Measurements from ENCODE around the gene TRPV3.
"Not testable (repeated sequence)": the region's sequence is repeated elsewhere in the genome, so short reads cannot be mapped to it uniquely, and the experiment has no call there.

Gene TRPV3

DNA sequence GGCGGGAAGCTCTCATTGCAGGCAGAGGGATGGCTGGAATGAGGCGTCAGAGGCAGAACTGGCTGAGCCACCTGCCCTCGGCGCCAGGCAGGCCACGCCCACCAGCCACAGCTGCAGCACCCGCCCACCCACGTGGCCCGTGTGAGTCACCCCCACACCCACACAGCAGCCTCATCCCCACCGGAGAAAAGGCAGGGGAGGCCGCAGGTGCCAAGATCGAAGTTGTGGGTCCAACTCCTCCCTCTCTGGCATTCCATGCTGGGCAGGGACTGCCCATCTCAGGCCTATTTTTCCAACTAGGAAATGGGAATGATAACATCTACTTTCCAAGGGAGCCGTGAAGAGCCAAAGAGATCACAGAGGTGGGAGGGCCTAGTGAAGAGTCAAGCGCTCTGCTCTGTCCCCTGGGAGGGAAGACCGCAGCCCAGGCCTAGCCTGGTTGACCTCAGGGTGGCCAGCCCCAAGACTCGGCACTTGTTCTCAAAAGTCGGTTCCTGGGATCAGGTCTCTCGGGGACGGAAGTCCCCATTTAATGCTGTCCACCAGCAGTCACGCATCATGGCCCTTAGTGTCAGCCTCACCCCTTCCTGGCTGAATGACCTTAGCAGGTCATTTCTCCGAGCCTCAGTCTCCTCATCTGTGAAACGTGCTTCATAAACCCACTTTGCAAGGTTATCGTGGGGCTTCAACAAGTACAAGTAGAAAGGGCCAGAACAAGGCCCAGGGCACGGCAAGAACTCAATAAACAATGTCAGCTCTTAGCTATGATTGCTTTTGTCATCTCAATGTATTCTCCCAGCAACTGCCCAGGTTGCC is at the start of gene TRPV3:
Gene TRPV3 (minus strand): TSS at position 45 of the 816 bp plus-strand sequence. CDS start 2,962 bp downstream, outside the sequence.
- DNase-seq, result peak; percentile 58 to 74

DNA sequence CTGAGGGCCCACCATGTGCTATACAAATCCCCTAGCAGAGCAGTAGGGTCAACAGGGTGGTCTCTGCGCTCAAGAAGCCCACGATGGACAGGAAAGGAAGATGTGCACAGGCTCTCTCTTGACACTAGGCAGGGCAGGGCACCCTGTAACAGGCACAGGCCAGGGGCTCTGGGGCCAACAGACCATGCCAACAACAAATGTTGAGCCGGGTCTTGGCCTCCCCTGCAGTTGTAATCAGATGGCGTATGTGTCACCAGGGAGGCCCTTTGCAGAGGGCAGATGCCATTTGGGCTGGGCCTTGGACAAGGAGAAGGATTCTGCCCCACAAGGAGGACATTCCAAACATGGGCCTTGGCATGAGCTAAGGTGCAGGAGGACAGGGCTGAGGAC is 46.3 kb upstream of the TRPV3 start:
- no peak for DNase-seq

GRCh38 chr17:3603119-3603869 is 45.7 kb upstream of the TRPV3 start:
- DNase-seq, result no peak

DNA sequence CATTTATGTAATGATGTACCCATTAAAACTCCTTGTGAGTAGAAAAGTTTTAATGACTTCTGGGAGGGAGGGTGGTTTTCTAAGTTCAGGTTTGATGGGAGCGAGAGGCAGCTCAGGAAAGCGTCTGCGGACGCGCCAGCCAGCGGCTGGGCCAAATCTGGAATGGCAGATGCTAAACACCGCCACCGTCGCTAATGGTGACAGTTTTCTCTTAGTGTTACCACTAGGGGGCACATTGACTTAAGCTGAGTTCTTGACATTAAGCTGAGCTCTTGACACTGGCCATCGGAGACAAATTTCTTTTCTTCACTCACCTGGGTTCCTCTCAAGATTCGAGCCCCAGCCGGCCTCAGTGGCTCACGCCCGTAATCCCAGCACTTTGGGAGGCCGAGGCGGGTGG is 44.9 kb upstream of the TRPV3 start:
- DNase-seq, result peak in 1 of 2 experiments; percentile 6

GRCh38 chr17:3600529-3601205 is 43.1 kb upstream of the TRPV3 start:
- DNase-seq, result no peak

DNA sequence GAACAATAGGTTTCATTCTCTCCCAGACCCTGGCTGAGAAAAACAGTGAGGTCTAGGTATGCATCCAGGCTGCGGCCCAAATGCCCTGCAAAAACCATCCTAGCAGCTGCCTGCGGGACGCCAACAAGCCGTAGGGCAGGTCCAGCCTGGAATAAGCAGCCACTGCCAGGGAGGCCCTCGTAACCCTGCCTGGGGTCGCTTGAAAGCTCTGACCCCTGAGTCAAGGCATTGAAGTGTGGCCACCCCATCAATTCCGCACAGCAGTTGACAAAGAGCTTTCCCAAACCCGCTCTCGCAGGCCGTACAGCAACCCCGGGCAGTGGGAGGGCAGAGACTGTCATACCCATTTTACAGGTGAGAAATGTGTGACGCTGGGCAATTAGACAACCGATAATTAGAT is 40.5 kb upstream of the TRPV3 start:
- no peak for DNase-seq

- DNase-seq, result no peak
Observed at GRCh38 chr17:3596804-3597464, 39.3 kb upstream of the TRPV3 start.

GRCh38 chr17:3594976-3595375 is 37.4 kb upstream of the TRPV3 start:
- DNase-seq, result no peak

DNA sequence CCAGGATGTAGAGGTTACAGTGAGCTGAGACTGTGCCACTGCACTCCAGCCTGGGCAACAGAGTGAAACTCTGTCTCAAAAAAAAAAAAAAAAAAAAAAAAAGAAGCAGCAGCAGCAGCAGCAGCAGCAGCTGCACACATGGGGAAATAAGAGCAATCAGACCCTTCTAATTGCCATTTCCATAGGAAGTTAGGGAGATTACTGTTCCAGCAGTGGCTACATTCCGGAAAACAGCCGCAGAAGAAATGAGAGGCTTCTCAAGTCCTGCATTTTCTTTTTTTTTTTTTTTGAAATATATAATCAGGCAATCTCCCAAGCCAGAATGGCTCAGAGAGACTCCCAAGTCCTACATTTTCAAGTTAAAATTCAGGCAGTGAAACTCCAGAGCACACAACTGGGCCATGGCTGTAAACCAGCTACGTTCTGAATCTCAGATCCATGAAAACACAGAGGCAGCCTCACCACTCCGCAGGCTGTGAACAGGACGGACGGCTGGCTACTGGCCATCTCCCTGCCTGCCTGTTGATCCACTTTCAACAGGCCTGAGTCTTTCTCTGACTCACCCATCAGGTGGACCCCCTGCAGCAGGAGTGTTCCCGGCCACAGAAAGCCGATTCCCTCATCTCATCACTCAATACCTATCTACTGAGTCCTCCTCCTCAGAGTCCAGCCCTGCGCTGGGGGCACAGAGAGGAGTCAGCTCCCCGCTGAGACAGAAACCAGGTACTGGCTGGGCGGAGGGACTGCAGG is 36.6 kb upstream of the TRPV3 start:
- DNase-seq, result no peak

DNA sequence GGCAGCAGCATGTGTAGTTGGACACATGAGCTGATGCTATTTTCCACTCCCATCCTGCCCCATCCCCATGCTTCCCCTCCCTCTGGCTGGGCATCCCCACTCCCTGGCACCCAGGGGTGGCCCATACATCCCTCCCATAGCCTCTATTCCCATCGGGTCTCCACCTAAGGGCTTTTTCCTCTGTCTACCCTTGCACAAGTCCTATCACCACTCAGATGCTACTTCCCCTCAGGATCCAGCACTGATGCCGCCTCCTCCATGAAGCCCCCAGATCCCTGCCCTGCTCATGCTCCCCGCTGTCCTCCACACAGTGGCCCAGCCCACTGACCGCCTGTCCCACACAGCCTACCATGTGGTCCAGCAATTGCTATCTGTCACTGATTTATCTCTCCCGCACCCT is 35.8 kb upstream of the TRPV3 start:
- no peak for DNase-seq

GRCh38 chr17:3592216-3592860 is 34.7 kb upstream of the TRPV3 start:
- DNase-seq, result no peak

DNA sequence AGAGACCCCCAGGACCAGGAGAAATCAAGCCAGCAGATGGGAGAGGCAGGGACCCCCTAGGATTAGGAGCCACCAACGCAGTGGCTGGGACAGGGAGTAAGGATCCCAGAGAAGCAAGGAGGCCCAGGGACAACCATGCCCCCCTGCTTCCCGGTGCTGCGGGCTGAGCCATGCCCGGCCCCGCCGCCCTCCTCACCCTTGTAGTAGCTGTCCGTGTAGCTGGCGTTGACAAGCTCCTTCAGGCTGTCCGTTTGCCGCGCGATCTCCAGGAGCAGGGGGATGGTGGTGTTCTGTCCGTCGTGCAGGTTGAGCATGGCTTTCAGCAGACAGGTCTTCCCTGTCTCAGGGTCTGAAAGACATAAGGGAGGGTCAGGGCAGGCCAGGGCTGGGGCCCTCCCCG is 33.2 kb upstream of the TRPV3 start:
- DNase-seq, result no peak

DNA sequence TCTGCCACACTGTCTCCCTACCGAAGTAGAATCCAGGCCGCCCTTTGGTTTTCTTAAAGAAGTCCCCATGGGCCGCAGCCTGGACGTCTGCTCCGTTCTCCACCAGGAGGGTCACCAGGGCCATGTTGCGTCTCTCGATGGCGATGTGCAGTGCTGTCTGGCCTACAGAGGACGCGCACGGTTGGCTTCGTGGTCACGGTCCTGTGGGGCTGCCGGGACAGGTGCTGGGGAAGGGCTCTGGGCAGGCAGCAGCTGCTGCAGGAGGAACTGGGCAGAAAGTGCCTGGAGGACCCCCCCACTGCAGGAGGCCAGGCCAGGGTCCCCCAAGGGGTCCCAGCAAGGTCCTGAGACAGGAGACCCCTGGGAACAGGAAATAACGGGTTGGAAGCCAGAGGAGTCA is 32.6 kb upstream of the TRPV3 start:
- no peak for DNase-seq

GRCh38 chr17:3589784-3590183 is 32.2 kb upstream of the TRPV3 start:
- DNase-seq, result no peak

DNA sequence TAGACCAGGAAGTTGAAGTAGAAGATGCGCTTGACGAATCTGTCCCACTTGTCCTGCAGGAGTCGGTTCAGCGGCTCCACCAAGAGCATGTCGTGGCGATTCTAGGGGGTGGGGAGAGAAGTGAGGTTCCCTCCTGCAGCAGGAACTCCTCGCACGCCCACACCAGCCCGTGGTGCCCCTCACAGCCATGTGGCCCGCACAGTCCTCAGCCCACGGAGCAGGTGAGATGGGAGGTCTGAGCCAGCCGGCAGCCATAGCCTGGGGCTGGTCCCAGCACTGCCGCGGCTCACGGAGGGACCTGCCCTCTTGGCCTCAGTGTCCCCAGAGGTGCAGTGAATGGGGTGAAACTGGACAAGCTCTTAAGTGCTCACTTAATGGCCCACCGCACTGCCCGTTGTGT is 28.2 kb upstream of the TRPV3 start:
- DNase-seq, result no peak

DNA sequence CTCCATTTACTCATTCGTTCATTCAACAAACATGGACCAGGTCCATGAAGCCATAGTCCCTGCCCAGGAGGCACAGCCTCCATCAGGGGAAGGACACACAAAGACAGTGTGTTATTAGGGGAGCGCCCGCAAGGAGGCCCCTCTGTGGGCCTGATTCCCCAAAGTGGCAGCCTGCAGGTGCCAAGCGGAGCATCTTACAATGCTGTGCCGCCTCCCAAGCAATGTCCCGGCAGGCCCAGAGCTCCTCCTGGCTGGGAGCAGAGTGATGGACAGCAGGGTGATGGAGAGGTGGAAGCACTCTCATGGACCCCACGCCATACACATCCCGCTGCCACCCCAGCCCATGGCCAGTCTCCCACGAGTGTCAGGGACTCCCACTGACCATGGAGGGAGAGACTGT is 25.8 kb upstream of the TRPV3 start:
- no peak for DNase-seq

GRCh38 chr17:3582915-3583314 is 25.3 kb upstream of the TRPV3 start:
- DNase-seq, result no peak

DNA sequence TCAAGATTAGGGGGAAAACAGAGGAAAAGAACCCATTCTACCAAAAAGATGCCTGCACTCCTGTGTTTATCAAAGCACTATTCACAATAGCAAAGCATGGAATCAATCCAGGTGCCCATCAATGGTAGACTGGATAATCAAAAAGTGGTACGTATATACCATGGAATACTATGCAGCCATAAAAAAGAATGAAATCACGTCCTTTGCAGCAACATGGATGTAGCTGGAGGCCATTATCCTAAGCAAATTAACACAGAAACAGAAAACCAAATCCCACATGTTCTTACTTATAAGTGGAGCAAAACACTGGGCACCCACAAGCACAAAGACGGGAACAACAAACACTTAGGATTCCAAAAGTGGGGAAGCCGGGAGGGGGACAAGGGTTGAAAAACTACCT is 21.1 kb upstream of the TRPV3 start:
- not testable (repeated sequence) for DNase-seq

GRCh38 chr17:3576970-3577369 is 19.4 kb upstream of the TRPV3 start:
- DNase-seq, result no peak

DNA sequence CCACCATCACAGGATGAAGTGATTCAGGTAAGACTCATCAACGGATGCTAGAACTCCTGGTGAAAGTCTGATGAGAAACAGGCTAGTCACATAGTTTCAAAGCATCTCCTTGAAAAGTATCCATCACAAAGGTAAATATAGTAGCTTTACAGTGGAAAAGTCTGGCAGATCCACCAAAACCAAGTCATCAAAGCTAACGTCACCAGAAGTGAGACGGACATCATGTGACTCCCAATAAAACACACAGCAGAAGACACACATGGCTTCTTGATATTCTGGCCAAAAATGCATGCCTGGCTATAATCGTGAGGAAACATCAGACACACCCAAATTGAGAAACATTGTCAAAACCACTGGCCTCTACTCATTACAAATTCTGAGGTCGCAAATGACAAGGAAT is 17.9 kb upstream of the TRPV3 start:
- DNase-seq, result no peak

- DNase-seq, result no peak
Observed at GRCh38 chr17:3574231-3574630, 16.6 kb upstream of the TRPV3 start.

Measured in stimulated activated CD4-positive, alpha-beta T cell treated with anti-CD3 and anti-CD28 coated beads, Interleukin-4, amount 100 ng/mL, for 4 hours (primary cell).